ENCODE data around the gene C6orf89.

C6orf89 gene

GRCh38 chr6:36874443-36875249 lies 11.1 kb upstream of the C6orf89 start, which contains the start of gene PPIL1:
Gene PPIL1 (minus strand): TSS chr6:36874803. CDS start chr6:36874772, 31 bp downstream.
- peak; percentile 85 for DNase-seq
- peak; percentile 6 for TF ChIP-seq CTCF (IDR thresholded peaks at IDR 0.05; ENCODE audit: low read depth, low read length, missing control alignments)
- no peaks in the 10 kb centered on the region for H3K27me3 ChIP-seq (replicated peaks)
- H3K4me3 ChIP-seq (ENCODE audit: low read depth, low read length), result peak within 1 kb of the TSS; percentile 96
- H3K36me3 ChIP-seq (replicated peaks), result peaks cover 3% of the 10 kb centered on the region
- in situ Hi-C loops (cut with HindIII; ENCODE audit: low pct_ligation_motif_present, low sequenced_read_pairs), result no loop called here
- H3K27ac ChIP-seq, result peak within 1 kb of the TSS; percentile 99

DNA sequence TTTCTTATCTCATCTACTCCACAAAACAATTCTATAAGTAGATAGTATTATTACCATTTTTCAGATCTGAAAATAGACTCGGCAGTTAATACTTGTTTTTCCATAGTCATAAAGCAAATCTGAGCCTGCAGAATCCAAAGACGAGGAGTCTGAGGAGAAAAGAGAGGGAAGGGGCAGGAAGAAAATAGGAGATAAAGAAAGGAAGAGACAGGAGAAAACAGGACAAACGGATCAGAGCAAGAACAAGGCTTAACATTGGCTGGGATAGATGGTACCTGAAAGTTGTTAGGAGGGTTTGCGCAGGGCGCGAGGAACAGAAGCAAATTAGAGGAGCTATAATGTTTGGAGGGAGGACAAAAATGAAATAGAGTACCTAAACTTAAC lies 10.5 kb upstream of the C6orf89 start:
- Histone ChIP-seq H3K36me3 (replicated peaks) (peaks cover 1% of the 10 kb centered on the region), H3K4me3 (ENCODE audit: low read depth, low read length) (peak overlapping the region; percentile 96), H3K27ac (peak overlapping the region; percentile 99), H3K27me3 (replicated peaks) (no peaks in the 10 kb centered on the region)
- in situ Hi-C loops (cut with HindIII; ENCODE audit: low pct_ligation_motif_present, low sequenced_read_pairs), result no loop called here
- DNase-seq, result no peak
- no peak for TF ChIP-seq CTCF (IDR thresholded peaks at IDR 0.05; ENCODE audit: low read depth, low read length, missing control alignments)

DNA sequence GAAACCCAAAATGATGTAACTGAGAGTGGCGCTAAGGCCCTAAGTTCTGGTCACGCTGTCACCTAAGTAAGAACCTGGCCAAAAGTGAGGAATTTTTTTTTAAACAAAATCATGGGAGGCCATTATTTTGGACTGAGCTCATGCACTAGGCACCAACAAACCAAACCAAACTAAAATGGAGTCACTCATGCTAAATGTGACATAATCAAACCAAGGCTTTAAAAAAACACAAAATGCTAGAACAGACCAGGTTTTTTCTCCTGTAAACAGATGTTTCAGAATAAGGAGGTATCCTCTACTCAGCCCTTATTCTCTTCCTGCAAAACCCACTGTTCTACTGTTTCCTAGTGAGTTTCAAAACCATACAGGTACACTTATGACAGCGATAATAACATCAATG lies 1.1 kb upstream of the C6orf89 start:
- no peak overlapping the region for H3K27ac ChIP-seq
- H3K4me3 ChIP-seq (ENCODE audit: low read depth, low read length), result no peak overlapping the region
- H3K36me3 ChIP-seq (replicated peaks), result no peaks in the 10 kb centered on the region
- DNase-seq, result no peak
- no peak for TF ChIP-seq CTCF (IDR thresholded peaks at IDR 0.05; ENCODE audit: low read depth, low read length, missing control alignments)
- in situ Hi-C loops (cut with HindIII; ENCODE audit: low pct_ligation_motif_present, low sequenced_read_pairs), result no loop called here
- H3K27me3 ChIP-seq (replicated peaks), result no peaks in the 10 kb centered on the region

GRCh38 chr6:36886950-36887618 lies 1.3 kb downstream of the C6orf89 start:
- TF ChIP-seq CTCF (IDR thresholded peaks at IDR 0.05; ENCODE audit: low read depth, low read length, missing control alignments), result no peak
- no peaks in the 10 kb centered on the region for H3K36me3 ChIP-seq (replicated peaks)
- peak overlapping the region; percentile 76 for H3K27ac ChIP-seq
- no peaks in the 10 kb centered on the region for H3K27me3 ChIP-seq (replicated peaks)
- no peak for DNase-seq
- in situ Hi-C loops (cut with HindIII; ENCODE audit: low pct_ligation_motif_present, low sequenced_read_pairs), result no loop called here
- H3K4me3 ChIP-seq (ENCODE audit: low read depth, low read length), result peak overlapping the region; percentile 90

- Histone ChIP-seq H3K27me3 (replicated peaks) (no peaks in the 10 kb centered on the region), H3K27ac (no peak overlapping the region), H3K36me3 (replicated peaks) (no peaks in the 10 kb centered on the region), H3K4me3 (ENCODE audit: low read depth, low read length) (no peak overlapping the region)
- no peak for DNase-seq
- in situ Hi-C loops (cut with HindIII; ENCODE audit: low pct_ligation_motif_present, low sequenced_read_pairs), result no loop called here
- no peak for TF ChIP-seq CTCF (IDR thresholded peaks at IDR 0.05; ENCODE audit: low read depth, low read length, missing control alignments)
Measured at GRCh38 chr6:36888115-36888643, 2.4 kb downstream of the C6orf89 start.

Measured in brain microvascular endothelial cell (primary cell).